NCI-H146 treated with DMSO at 0.1 percent for 48 hours (cell line): Measurements from ENCODE around the gene EGFL6.
"Not testable (repeated sequence)": the region's sequence is repeated elsewhere in the genome, so short reads cannot be mapped to it uniquely, and the experiment has no call there.

Experiments
- DNase-seq: peaks from one replicate; lab custom pipeline; 2025; ENCODE audit not compliant: unreplicated experiment; lab: John Stamatoyannopoulos, UW

EGFL6 gene

GRCh38 chrX:13651150-13651549, 81.7 kb downstream of the EGFL6 start:
- no peak for DNase-seq

GRCh38 chrX:13652287-13652793, 82.9 kb downstream of the EGFL6 start:
- DNase-seq = no peak

- DNase-seq = peak; percentile 80
Measured at GRCh38 chrX:13652850-13653693, 83.7 kb downstream of the EGFL6 start, which contains the start of gene TCEANC. Gene TCEANC (plus strand): TSS chrX:13653141. CDS start chrX:13662509, 9,368 bp downstream.

- no peak for DNase-seq
Measured at GRCh38 chrX:13654116-13654515, 84.7 kb downstream of the EGFL6 start.

- no peak for DNase-seq
Measured at GRCh38 chrX:13655674-13656073, 86.3 kb downstream of the EGFL6 start.

- DNase-seq = peak; percentile 15
Measured at GRCh38 chrX:13658602-13659001, 89.2 kb downstream of the EGFL6 start.

- no peak for DNase-seq
Measured at GRCh38 chrX:13659063-13659462, 89.7 kb downstream of the EGFL6 start.

GRCh38 chrX:13661735-13662288, 92.4 kb downstream of the EGFL6 start:
- no peak for DNase-seq

GRCh38 chrX:13662355-13662791, 93.0 kb downstream of the EGFL6 start:
- no peak for DNase-seq

GRCh38 chrX:13664020-13664419, 94.6 kb downstream of the EGFL6 start:
- no peak for DNase-seq

- no peak for DNase-seq
Measured at GRCh38 chrX:13666836-13667235, 97.4 kb downstream of the EGFL6 start.

- peak; percentile 6 for DNase-seq
Measured at GRCh38 chrX:13667919-13668318, 98.5 kb downstream of the EGFL6 start.

- no peak for DNase-seq
Measured at GRCh38 chrX:13669246-13669737, 99.9 kb downstream of the EGFL6 start.

GRCh38 chrX:13669755-13670154, 100.4 kb downstream of the EGFL6 start:
- not testable (repeated sequence) for DNase-seq

GRCh38 chrX:13670197-13670596, 100.8 kb downstream of the EGFL6 start:
- no peak for DNase-seq

GRCh38 chrX:13673016-13673415, 103.6 kb downstream of the EGFL6 start:
- DNase-seq = no peak

- DNase-seq = no peak
Measured at GRCh38 chrX:13676885-13677284, 107.5 kb downstream of the EGFL6 start.

GRCh38 chrX:13679700-13680099, 110.3 kb downstream of the EGFL6 start:
- DNase-seq = not testable (repeated sequence)

- DNase-seq = no peak
Measured at GRCh38 chrX:13681595-13681994, 112.2 kb downstream of the EGFL6 start.
